ENCODE results near the gene PAPOLA.

The PAPOLA gene

DNA sequence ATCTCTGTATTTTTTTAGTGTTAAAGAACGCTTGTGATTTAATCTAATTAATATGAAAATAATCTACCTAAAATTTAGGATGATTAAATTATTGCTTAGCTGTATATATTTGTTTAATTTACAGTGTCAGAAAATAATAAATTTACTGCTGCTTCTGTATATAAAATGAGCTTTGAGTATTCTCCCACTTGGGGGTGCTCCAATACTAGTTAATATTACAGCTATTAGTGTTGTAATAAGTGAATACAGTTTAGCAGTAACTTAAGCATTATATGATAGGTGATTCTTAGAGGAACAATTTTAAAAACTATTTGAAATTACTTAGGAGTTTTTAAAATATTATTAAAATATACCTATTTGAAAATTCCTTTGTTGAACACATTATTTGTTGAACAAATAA, 62.2 kb downstream of the PAPOLA start:
- Mint-ChIP-seq H3K9me3 (no peaks in the 10 kb centered on the region), H3K4me1 (no peaks in the 10 kb centered on the region), H3K27ac (no peak overlapping the region), H3K27me3 (no peaks in the 10 kb centered on the region), H3K36me3 (peaks cover 26 to 43% of the 10 kb centered on the region in 2 donors), H3K4me3 (no peak overlapping the region)
- DNase-seq (no peak), ATAC-seq (replicated peaks) (no peak)

- Mint-ChIP-seq H3K27me3 (no peaks in the 10 kb centered on the region), H3K4me1 (no peaks in the 10 kb centered on the region), H3K36me3 (peaks cover 28 to 50% of the 10 kb centered on the region in 2 donors), H3K4me3 (no peak overlapping the region), H3K9me3 (no peaks in the 10 kb centered on the region), H3K27ac (no peak overlapping the region)
- DNase-seq (no peak), ATAC-seq (replicated peaks) (no peak)
Observed at GRCh38 chr14:96565811-96566210, 63.6 kb downstream of the PAPOLA start.

- H3K27me3 Mint-ChIP-seq = no peaks in the 10 kb centered on the region
- peak; percentile 63 to 73 for ATAC-seq (replicated peaks)
- H3K27ac Mint-ChIP-seq = peak overlapping the region; percentile 20
- DNase-seq = no peak
- H3K4me3 Mint-ChIP-seq = no peak overlapping the region
- no peaks in the 10 kb centered on the region for H3K4me1 Mint-ChIP-seq
- no peaks in the 10 kb centered on the region for H3K9me3 Mint-ChIP-seq
- H3K36me3 Mint-ChIP-seq = peaks cover 24 to 50% of the 10 kb centered on the region in 2 donors
Observed at GRCh38 chr14:96567289-96567899, 65.2 kb downstream of the PAPOLA start.

DNA sequence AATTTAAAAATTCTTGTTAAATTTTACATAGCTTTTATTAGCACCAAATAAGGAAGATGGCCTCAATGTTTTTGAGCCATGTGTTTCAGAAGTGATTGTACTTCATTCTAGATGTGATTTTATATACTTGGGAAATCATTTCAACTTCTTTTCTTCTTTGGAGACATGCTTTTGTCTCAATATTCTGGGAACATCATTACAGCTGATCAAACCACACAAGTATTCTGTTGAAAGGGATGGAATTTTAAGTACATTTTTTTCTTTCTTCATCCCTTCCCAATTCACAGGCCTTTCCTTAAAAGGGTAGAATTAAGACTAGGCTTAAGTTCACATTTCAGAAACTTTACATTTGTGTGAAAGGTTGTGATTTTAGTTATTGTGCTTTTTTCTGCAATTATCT, 66.4 kb downstream of the PAPOLA start:
- Mint-ChIP-seq H3K4me1 (no peaks in the 10 kb centered on the region), H3K9me3 (no peaks in the 10 kb centered on the region), H3K27me3 (no peaks in the 10 kb centered on the region), H3K36me3 (peaks cover 27 to 56% of the 10 kb centered on the region in 2 donors), H3K4me3 (no peak overlapping the region), H3K27ac (no peak overlapping the region)
- no peak for ATAC-seq (replicated peaks)
- no peak for DNase-seq

GRCh38 chr14:96571311-96571710, 69.1 kb downstream of the PAPOLA start:
- H3K4me3 Mint-ChIP-seq = no peak overlapping the region
- ATAC-seq (replicated peaks) = no peak
- no peaks in the 10 kb centered on the region for H3K9me3 Mint-ChIP-seq
- peaks cover 8 to 15% of the 10 kb centered on the region in 2 donors for H3K4me1 Mint-ChIP-seq
- peaks cover 16 to 44% of the 10 kb centered on the region in 2 donors for H3K36me3 Mint-ChIP-seq
- DNase-seq = no peak
- no peaks in the 10 kb centered on the region for H3K27me3 Mint-ChIP-seq
- no peak overlapping the region for H3K27ac Mint-ChIP-seq

DNA sequence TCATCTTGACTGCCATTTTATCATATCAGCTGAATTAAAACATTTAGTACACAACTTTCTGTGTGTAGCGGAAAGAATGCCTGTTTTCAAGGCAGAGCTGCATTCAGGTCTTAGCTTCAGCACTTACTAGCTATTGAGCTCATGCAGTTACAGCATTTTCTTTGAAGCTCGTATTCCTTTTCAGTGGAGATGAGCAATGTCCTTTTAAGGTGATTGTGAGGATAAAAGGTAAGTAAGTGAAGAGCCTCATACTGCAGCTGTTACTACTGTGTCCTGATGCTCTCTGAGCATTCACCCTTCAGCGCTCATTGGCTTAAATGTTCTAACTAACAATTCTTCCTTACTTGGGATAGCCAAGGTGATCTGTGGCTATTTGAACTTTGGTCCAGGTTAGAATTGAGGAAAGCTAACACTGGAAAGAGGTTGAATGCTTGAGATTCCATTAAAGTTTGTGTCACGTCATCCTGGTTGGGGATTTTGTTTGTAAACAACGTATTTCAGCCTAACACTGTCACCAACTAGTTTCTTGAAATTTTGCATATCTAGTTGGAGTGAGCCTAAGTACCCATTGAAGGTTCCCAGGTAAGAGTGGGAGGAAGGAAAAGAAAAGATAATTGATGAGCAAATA, 71.4 kb downstream of the PAPOLA start:
- H3K4me3 Mint-ChIP-seq = no peak overlapping the region
- no peak overlapping the region for H3K27ac Mint-ChIP-seq
- peaks cover 14 to 23% of the 10 kb centered on the region in 2 donors for H3K4me1 Mint-ChIP-seq
- DNase-seq (no peak), ATAC-seq (replicated peaks) (no peak)
- no peaks in the 10 kb centered on the region for H3K9me3 Mint-ChIP-seq
- no peaks in the 10 kb centered on the region for H3K27me3 Mint-ChIP-seq
- peaks cover 9 to 38% of the 10 kb centered on the region in 2 donors for H3K36me3 Mint-ChIP-seq

- DNase-seq (no peak), ATAC-seq (replicated peaks) (no peak)
- Mint-ChIP-seq H3K36me3 (peaks cover 9 to 34% of the 10 kb centered on the region in 2 donors), H3K9me3 (no peaks in the 10 kb centered on the region), H3K4me1 (peaks cover 16 to 23% of the 10 kb centered on the region in 2 donors), H3K27ac (no peak overlapping the region), H3K27me3 (no peaks in the 10 kb centered on the region), H3K4me3 (no peak overlapping the region)
Observed at GRCh38 chr14:96574171-96574632, 72.0 kb downstream of the PAPOLA start.

DNA sequence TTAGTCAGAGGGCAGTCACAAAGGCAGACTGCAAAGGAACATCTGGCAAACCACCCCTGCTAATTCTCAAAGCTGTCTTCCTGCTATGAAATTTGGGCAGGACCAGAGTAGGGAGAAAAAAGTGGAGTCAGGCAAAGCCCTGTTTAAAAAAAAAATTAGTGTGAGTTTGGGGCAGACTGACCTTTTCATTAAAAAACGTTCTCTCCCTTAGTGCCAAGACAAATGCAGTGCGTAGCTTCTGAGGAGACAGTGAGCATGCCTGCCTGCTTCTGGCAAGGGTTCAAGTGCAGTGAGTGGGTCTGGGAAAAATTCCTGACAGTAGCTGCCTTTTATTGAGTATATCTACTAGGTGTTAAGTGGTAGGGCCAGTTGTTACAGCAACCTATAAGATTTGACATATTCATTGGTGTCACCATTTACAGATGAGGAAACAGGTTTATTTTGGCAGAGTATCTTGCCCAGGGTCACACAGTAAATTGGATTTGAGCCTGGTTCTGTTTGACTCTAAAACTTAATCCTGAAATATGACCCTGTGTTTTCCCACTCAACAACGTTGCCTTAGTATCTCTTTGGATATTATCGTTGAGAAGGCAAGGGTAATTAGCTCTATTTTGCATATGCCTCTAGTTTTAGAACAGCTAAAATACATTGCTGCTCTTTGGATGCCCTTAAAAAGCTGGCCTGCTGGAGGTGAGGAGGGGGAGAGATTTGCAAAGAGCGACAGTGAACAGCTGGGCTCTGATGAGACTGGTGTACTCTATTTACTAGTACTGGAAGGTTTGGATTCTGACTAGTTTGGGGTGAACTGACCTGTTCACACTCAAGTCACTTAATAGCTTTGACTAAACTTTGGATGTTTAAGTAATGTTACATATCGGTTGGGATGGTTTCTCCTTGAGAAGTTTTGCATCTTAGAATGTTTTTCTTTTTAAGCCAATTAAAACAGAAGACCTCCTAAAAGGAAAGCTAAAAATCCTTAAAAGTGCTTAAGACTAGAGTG, 72.8 kb downstream of the PAPOLA start:
- H3K36me3 Mint-ChIP-seq = peaks cover 9 to 31% of the 10 kb centered on the region in 2 donors
- H3K4me3 Mint-ChIP-seq = no peak overlapping the region
- DNase-seq (no peak), ATAC-seq (replicated peaks) (no peak)
- H3K4me1 Mint-ChIP-seq = peaks cover 16 to 23% of the 10 kb centered on the region in 2 donors
- no peak overlapping the region for H3K27ac Mint-ChIP-seq
- H3K9me3 Mint-ChIP-seq = no peaks in the 10 kb centered on the region
- H3K27me3 Mint-ChIP-seq = no peaks in the 10 kb centered on the region

DNA sequence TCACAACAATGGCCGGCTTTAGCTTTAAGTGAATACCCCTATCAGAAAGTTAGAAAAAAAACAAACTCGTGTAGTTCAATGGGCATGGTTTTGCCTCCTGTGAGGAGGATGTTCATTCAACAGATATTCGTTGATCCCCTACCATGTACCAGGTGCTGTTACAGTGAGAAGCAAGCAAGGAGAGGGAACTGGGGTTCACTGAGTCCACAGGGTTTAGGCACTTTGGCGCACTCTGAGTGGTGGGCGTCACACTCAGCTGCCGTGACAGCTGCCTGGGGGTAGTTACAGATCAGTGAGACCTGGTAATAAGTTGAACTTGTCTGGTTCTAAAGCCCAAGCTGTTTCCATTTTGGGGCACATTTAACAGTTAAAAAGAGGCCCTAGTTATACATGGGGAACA, 74.2 kb downstream of the PAPOLA start:
- peaks cover 6 to 23% of the 10 kb centered on the region in 2 donors for H3K36me3 Mint-ChIP-seq
- ATAC-seq (replicated peaks) (peak; percentile 57 to 71), DNase-seq (no peak)
- H3K27ac Mint-ChIP-seq = peak overlapping the region; percentile 60
- H3K4me1 Mint-ChIP-seq = peaks cover 16 to 23% of the 10 kb centered on the region in 2 donors
- no peaks in the 10 kb centered on the region for H3K9me3 Mint-ChIP-seq
- peak overlapping the region in 1 of 2 donors; percentile 5 for H3K4me3 Mint-ChIP-seq
- H3K27me3 Mint-ChIP-seq = no peaks in the 10 kb centered on the region

DNA sequence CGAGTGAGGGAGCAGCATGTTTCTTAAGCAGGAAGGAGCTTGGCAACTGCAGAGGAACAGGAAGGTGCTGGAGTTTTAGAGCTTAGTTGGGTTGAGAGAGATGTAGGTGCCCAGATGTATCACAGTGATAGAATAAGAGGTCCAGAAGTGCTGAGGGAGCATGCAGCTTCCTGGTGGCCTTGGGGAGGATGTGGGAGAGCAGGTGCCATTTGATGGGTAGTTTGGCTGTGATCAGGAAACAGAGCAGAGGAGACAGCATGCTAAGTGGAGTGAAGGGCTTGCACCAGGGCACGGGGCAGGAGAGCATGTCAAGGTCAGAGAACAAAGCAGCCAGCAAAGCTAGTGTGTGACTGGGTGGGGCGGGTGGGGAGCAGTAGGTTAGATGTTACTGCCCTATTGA, 74.8 kb downstream of the PAPOLA start:
- Mint-ChIP-seq H3K4me1 (peaks cover 16 to 23% of the 10 kb centered on the region in 2 donors), H3K36me3 (peaks cover 6 to 17% of the 10 kb centered on the region in 2 donors), H3K27me3 (no peaks in the 10 kb centered on the region), H3K4me3 (no peak overlapping the region), H3K9me3 (no peaks in the 10 kb centered on the region), H3K27ac (peak overlapping the region; percentile 10)
- ATAC-seq (replicated peaks) (peak; percentile 22 to 24), DNase-seq (no peak)

DNA sequence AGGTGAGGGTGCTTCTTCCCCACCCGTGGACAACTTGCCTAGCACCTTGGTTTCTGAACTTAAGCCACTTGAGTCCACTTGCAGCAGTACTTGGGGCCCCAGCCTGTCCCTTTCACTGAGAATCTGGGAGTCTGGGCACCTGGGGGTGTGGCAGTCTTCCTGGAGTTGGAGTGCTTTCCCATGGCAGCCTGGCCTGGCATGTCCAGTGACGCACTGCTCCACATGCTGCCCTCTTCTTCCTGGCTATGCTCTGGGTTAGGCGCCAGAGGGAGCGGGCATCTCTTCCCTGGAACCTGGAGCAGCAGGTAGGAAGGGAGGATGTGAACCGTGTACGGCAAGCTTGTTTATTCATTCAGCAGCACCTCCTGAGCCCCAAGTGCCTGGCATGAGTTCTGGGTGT, 76.4 kb downstream of the PAPOLA start:
- no peaks in the 10 kb centered on the region for H3K9me3 Mint-ChIP-seq
- H3K27me3 Mint-ChIP-seq = no peaks in the 10 kb centered on the region
- no peak for ATAC-seq (replicated peaks)
- peaks cover 0 to 3% of the 10 kb centered on the region in 2 donors for H3K36me3 Mint-ChIP-seq
- peaks cover 19 to 33% of the 10 kb centered on the region in 2 donors for H3K4me1 Mint-ChIP-seq
- DNase-seq = no peak
- peak overlapping the region; percentile 67 for H3K27ac Mint-ChIP-seq
- H3K4me3 Mint-ChIP-seq = no peak overlapping the region

GRCh38 chr14:96579358-96579757, 77.2 kb downstream of the PAPOLA start:
- H3K9me3 Mint-ChIP-seq = no peaks in the 10 kb centered on the region
- H3K27me3 Mint-ChIP-seq = peaks cover 3 to 5% of the 10 kb centered on the region in 2 donors

DNA sequence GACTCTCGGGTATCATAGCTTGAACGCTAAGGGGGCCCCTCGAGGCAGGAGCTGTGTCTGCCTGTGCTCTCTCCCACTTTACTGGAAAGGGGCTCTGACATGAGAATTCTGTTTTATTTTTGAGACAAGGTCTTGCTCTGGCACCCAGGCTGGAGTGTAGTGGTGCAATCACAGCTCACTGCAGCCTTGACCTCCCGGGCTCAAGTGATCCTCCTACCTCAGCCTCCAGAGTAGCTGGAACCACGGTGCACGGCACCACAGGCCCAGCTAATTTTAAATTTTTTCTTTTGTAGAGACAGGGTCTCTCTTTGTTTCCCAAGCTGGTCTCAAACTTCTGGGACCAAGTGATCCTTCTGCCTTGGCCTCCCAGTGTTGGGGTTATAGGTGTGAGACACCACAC, 77.7 kb downstream of the PAPOLA start:
- H3K4me1 Mint-ChIP-seq = peaks cover 22 to 42% of the 10 kb centered on the region in 2 donors
- no peaks in the 10 kb centered on the region for H3K9me3 Mint-ChIP-seq
- peaks cover 0 to 3% of the 10 kb centered on the region in 2 donors for H3K36me3 Mint-ChIP-seq
- DNase-seq (no peak), ATAC-seq (replicated peaks) (no peak)
- no peak overlapping the region for H3K4me3 Mint-ChIP-seq
- peaks cover 6 to 8% of the 10 kb centered on the region in 2 donors for H3K27me3 Mint-ChIP-seq
- H3K27ac Mint-ChIP-seq = no peak overlapping the region

More at GRCh38 chr14:96579358-96579757, 77.2 kb downstream of the PAPOLA start:
- ATAC-seq (replicated peaks) (no peak), DNase-seq (no peak)
- Mint-ChIP-seq H3K4me1 (peaks cover 20 to 40% of the 10 kb centered on the region in 2 donors), H3K36me3 (peaks cover 0 to 3% of the 10 kb centered on the region in 2 donors), H3K27ac (no peak overlapping the region), H3K4me3 (no peak overlapping the region)

- DNase-seq = no peak
- peaks cover 18 to 35% of the 10 kb centered on the region in 2 donors for H3K4me1 Mint-ChIP-seq
- ATAC-seq (replicated peaks) = no peak
- H3K4me3 Mint-ChIP-seq = no peak overlapping the region
- peaks cover 0 to 3% of the 10 kb centered on the region in 2 donors for H3K36me3 Mint-ChIP-seq
- H3K27me3 Mint-ChIP-seq = peaks cover 12 to 13% of the 10 kb centered on the region in 2 donors
- H3K27ac Mint-ChIP-seq = no peak overlapping the region
- H3K9me3 Mint-ChIP-seq = no peaks in the 10 kb centered on the region
Observed at GRCh38 chr14:96580566-96580965, 78.4 kb downstream of the PAPOLA start.
